AG04449 (cell line): ENCODE results near the gene TBC1D10A.

Experiments
- CTCF ChIA-PET: fragments of 350-600 bp; formaldehyde crosslinking; extraction: SDS; loops from one replicate; lab custom pipeline; 2021; ENCODE audit warnings: antibody characterized with exemption; lab: Yijun Ruan, JAX
- POLR2A ChIA-PET: fragments of 400-600, 350-600 bp; formaldehyde crosslinking; extraction: SDS; loops from one replicate; lab custom pipeline; 2020; ENCODE audit warnings: antibody characterized with exemption, inconsistent platforms; lab: Yijun Ruan, JAX
- DNase-seq: peaks from one replicate; pipeline ENCODE4 v3.0.0-alpha.2; 2010; ENCODE audit warnings: low read depth, low spot score
- H3K4me3 ChIP-seq: 2 replicates; pipeline ENCODE4 v1.5.1; 2011; ENCODE audit warnings: low read depth, mild to moderate bottlenecking, control low read depth, low read length
- TF ChIP-seq, protein P1 (sequence below): IDR thresholded peaks from one replicate; pipeline ENCODE4 v1.5.1; 2011; ENCODE audit warnings: mild to moderate bottlenecking, moderate library complexity, low read length, control low read depth, inconsistent platforms; ENCODE audit not compliant: insufficient read depth; ENCODE audit errors: missing control alignments

TBC1D10A gene

DNA sequence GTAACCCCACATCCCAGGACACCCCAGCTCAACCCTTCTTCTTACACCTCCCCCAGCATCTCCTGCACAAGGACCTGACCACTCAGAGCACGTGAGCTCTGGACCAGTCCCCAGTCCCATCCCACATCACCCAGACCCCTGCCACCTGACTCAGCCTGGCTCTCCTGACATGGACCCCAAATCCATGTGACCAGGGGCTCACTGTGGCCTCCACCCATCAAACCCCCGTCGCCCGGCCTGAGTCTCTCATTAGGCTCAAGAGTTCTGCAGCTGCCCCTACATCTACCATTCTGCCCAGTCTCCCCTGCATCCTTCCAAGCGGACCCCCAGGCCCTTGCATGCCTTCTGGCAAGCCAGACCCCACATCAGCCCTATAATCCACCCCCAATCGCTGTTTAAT is 78.3 kb downstream of the TBC1D10A start:
- TF ChIP-seq, protein P1, sequence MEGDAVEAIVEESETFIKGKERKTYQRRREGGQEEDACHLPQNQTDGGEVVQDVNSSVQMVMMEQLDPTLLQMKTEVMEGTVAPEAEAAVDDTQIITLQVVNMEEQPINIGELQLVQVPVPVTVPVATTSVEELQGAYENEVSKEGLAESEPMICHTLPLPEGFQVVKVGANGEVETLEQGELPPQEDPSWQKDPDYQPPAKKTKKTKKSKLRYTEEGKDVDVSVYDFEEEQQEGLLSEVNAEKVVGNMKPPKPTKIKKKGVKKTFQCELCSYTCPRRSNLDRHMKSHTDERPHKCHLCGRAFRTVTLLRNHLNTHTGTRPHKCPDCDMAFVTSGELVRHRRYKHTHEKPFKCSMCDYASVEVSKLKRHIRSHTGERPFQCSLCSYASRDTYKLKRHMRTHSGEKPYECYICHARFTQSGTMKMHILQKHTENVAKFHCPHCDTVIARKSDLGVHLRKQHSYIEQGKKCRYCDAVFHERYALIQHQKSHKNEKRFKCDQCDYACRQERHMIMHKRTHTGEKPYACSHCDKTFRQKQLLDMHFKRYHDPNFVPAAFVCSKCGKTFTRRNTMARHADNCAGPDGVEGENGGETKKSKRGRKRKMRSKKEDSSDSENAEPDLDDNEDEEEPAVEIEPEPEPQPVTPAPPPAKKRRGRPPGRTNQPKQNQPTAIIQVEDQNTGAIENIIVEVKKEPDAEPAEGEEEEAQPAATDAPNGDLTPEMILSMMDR = no peak
- POLR2A ChIA-PET = interaction anchor here (3.1 kb wide), 1 partner anchor 13 kb away, joined by 11 read pairs; no protein-coding TSS in a partner anchor
- no peak for DNase-seq
- no peak overlapping the region for H3K4me3 ChIP-seq
- CTCF ChIA-PET = interaction anchor here (1.6 to 3.9 kb wide), 3 partner anchors 16 to 140 kb away, joined by 5 to 20 read pairs (median 6); no protein-coding TSS in a partner anchor

DNA sequence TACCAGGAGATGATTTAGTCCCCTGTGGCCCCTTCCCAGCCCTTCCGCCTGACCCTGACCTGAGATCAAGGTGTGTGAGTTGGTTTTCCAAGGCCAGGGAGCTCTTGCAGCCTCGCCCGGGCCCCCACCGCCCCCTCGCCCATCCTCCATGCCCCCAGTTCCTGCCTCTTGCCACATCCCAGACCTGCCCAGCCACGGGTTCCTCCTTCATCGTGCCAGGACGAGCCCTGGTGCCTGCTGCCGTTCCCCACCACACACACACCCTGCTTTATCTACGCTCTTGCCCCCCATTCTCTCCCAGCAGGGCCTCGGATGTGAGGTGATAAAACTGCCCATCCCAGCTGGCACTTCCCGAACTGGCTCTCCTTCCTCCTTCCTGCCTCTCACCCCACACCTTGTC is 78.8 kb downstream of the TBC1D10A start:
- H3K4me3 ChIP-seq = no peak overlapping the region
- TF ChIP-seq, protein P1 = no peak
- no peak for DNase-seq
- CTCF ChIA-PET = interaction anchor here (1.6 to 1.9 kb wide), 2 partner anchors 40 to 140 kb away, joined by 5 to 6 read pairs; no protein-coding TSS in a partner anchor
- POLR2A ChIA-PET = no interaction called here

DNA sequence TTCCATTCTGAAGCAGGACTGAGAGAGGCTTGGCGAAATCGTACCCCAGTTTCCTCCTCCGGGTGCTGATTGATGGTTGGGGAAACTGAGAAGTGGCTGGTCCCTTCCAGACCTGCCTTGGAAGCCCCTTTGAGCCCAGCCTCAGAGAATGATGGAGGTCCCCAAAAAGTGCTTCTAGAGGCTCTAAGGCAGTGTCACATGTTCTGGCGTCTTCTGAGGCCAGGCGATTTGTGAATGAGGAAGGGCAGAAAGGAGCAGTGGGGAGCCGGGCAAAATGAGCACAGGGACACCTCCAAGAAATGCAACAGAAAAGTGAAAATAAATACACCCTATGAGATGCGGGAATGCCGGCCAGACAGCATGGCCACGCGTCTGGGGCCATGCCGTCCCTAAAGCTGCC is 79.2 kb downstream of the TBC1D10A start:
- DNase-seq = no peak
- H3K4me3 ChIP-seq = peak overlapping the region; percentile 75; the same call in 1 of the 2 replicates
- TF ChIP-seq, protein P1 = no peak
- ChIA-PET CTCF (interaction anchor here (1.6 to 1.9 kb wide), 2 partner anchors 41 to 140 kb away, joined by 5 to 6 read pairs; no protein-coding TSS in a partner anchor), POLR2A (no interaction called here)

DNA sequence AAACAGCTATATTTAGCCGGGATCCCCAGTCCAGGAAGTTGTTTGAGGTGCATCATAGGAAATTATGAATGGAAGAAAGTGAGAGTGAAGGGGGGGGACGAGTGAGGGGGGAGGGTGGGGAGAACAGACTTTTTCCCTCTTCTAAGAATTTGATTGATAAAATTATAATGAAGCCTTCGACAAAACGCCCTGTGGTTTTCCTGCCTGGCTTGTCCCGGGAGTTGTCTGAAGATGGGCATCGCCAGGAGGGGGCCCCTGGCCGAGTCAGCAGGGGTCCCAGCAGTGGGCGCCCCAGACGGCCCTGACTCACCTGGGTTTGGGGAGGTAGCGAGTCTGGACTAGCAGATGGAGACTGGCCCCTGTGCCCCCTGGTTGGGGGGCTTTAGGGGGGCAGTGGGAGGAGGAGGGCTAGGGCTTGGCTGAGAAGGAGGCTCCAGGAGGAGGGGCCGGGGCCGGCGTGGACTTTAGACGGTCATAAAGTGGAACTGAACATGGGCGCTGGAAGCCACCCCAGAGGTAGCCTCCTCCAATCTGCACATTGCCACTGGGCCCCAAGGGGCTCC is 79.8 kb downstream of the TBC1D10A start:
- no peak for DNase-seq
- peak overlapping the region; percentile 75 for H3K4me3 ChIP-seq
- TF ChIP-seq, protein P1 = peak; percentile 1
- ChIA-PET POLR2A (interaction anchor here (0.6 to 1.5 kb wide), 3 partner anchors 11 to 883 kb away, joined by 3 to 8 read pairs (median 7); no protein-coding TSS in a partner anchor), CTCF (interaction anchor here (1.0 to 3.8 kb wide), 4 partner anchors 9 to 142 kb away, joined by 3 to 19 read pairs (median 4); no protein-coding TSS in a partner anchor)

DNA sequence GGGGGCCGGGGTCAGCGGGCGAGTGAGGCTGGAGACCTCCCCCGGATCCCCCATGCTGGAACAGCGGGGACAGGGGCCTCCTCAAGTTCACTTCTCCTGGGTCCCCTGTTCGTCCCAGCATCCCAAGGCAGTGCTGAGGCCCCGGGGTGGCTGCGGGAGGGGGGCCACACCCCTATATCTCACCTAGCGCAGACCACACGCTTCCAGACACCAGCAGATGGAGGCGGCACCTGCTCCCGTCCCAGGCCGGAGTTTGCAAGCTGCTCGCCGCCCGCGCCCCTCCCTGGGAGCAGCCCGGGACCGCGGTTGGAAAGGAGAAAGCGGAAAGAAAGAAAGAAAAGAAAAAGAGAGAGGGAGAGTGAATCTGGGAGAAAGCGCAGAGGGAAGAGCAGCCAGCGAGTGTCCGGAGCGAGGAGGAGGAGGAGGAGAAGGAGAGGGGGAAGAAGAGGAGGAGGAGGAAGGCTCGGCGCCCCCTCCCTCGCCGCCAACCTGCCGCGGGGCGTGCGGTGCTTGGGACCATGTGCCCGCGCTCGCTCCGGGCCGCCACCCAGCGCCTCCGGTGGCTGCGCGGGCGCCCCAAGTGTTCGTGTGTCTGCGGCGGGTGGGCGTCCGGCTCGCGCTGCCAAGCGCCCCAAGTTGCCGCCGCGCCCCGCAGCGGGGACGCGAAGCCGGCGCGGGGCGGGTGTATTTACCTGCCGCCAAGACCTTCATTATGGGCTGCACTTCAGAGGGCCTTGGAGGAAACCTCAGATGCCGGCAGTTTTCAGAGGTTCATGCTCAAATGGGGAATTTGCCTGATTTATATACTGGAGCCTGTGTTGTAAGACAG is 80.5 kb downstream of the TBC1D10A start, which contains the start of gene LIF:
Gene LIF, minus strand, starts transcription at position 775 of the 829 bp plus-strand sequence. Its CDS starts 64 bp downstream, at position 711.
- DNase-seq = no peak
- TF ChIP-seq, protein P1 = peak; percentile 30
- CTCF ChIA-PET = interaction anchor here (1.0 to 3.8 kb wide), 4 partner anchors 8 to 142 kb away, joined by 3 to 19 read pairs (median 4); no protein-coding TSS in a partner anchor
- peak within 1 kb of the TSS; percentile 75 for H3K4me3 ChIP-seq
- POLR2A ChIA-PET = interaction anchor here (0.6 to 1.5 kb wide), 4 partner anchors 11 to 882 kb away, joined by 3 to 8 read pairs (median 6); no protein-coding TSS in a partner anchor
